IMR-90 (cell line): ENCODE measurements around the gene C10orf62. TPM values are rescaled to one million over a fixed set of nuclear protein-coding genes. Genes with fewer than 3 reads are reported as not detected.

Experiments used
- ATAC-seq: fragments of 200-7000 bp; cut with Tn5 transposase; 2 replicates; pipeline ENCODE4 v1.9.1; 2020; ENCODE audit warnings: low read depth, mild to moderate bottlenecking, moderate library complexity
- BruUV-seq: library from RNA; stranded (reverse); fragments of 400-500 nt; replicated peaks from 2 replicates; lab custom pipeline; 2021; lab: Mats Ljungman, UMichigan
- CTCF ChIA-PET: fragments of 300-600 bp; formaldehyde crosslinking; extraction: SDS; loops from one replicate; lab custom pipeline; 2021; ENCODE audit warnings: antibody characterized with exemption; lab: Yijun Ruan, JAX
- POLR2A ChIA-PET: fragments of 300-600 bp; sonication (Branson Sonifier 250); formaldehyde crosslinking; loops from one replicate; lab custom pipeline; 2022; ENCODE audit warnings: antibody characterized with exemption; ENCODE audit not compliant: unreplicated experiment; lab: Charles Lee
- DNase-seq: peaks from one replicate; pipeline ENCODE4 v3.0.0; 2013
- H2AFZ ChIP-seq: replicated peaks from 2 replicates; pipeline ENCODE3; 2013; ENCODE audit warnings: low read length, mild to moderate bottlenecking; ENCODE audit not compliant: poor library complexity
- H2AK5ac ChIP-seq: 2 replicates; pipeline ENCODE4 v1.6.1; 2013; ENCODE audit warnings: low read depth, low read length, inconsistent platforms
- H2AK9ac ChIP-seq: replicated peaks from 2 replicates; pipeline ENCODE3; 2013; ENCODE audit warnings: mild to moderate bottlenecking, low read depth, low read length, moderate library complexity; ENCODE audit not compliant: poor library complexity
- H2BK120ac ChIP-seq: 2 replicates; pipeline ENCODE4 v1.6.1; 2013; ENCODE audit warnings: low read depth, low read length, inconsistent platforms
- H2BK15ac ChIP-seq: 3 replicates; pipeline ENCODE4 v1.6.1; 2013; ENCODE audit warnings: low read depth, low read length, inconsistent platforms
- H2BK20ac ChIP-seq: 2 replicates; pipeline ENCODE4 v1.6.1; 2013; ENCODE audit warnings: low read depth, mild to moderate bottlenecking, inconsistent platforms, low read length, moderate library complexity
- H2BK5ac ChIP-seq: 2 replicates; pipeline ENCODE4 v1.6.1; 2013; ENCODE audit warnings: mild to moderate bottlenecking, low read depth, low read length, inconsistent platforms; ENCODE audit not compliant: poor library complexity, severe bottlenecking
- H3K14ac ChIP-seq: replicated peaks from 2 replicates; pipeline ENCODE4 v1.6.1; 2013; ENCODE audit warnings: low read depth, low read length, inconsistent platforms
- H3K18ac ChIP-seq: 2 replicates; pipeline ENCODE4 v1.6.1; 2013; ENCODE audit warnings: low read depth, low read length, control low read depth
- H3K23ac ChIP-seq: 2 replicates; pipeline ENCODE4 v1.6.1; 2013; ENCODE audit warnings: low read depth, low read length, inconsistent platforms
- H3K27ac ChIP-seq: 2 replicates; pipeline ENCODE4 v1.5.1; 2013; ENCODE audit warnings: mild to moderate bottlenecking, control low read depth, low read length; ENCODE audit not compliant: insufficient read depth
- H3K27me3 ChIP-seq: 2 replicates; pipeline ENCODE4 v1.6.1; 2013; ENCODE audit warnings: low read length; ENCODE audit not compliant: control insufficient read depth, insufficient read depth
- H3K36me3 ChIP-seq: 2 replicates; pipeline ENCODE4 v1.6.1; 2013; ENCODE audit warnings: low read length, mixed read lengths; ENCODE audit not compliant: control insufficient read depth, insufficient read depth
- H3K4ac ChIP-seq: 2 replicates; pipeline ENCODE4 v1.6.1; 2013; ENCODE audit warnings: low read depth, low read length, inconsistent platforms
- H3K4me1 ChIP-seq: 2 replicates; pipeline ENCODE4 v1.6.1; 2013; ENCODE audit warnings: low read length, mixed read lengths; ENCODE audit not compliant: control insufficient read depth, insufficient read depth
- H3K4me2 ChIP-seq: 2 replicates; pipeline ENCODE4 v1.6.1; 2013; ENCODE audit warnings: low read depth, mild to moderate bottlenecking, control low read depth, low read length, moderate library complexity
- H3K4me3 ChIP-seq: 2 replicates; pipeline ENCODE4 v1.5.1; 2013; ENCODE audit warnings: low read depth, mild to moderate bottlenecking, control low read depth, low read length, moderate library complexity; ENCODE audit not compliant: insufficient read depth
- H3K56ac ChIP-seq: 2 replicates; pipeline ENCODE4 v1.6.1; 2013; ENCODE audit warnings: low read length, inconsistent platforms; ENCODE audit not compliant: insufficient read depth; ENCODE audit errors: extremely low read depth
- H3K79me1 ChIP-seq, 2 experiments: 2 replicates each; pipeline ENCODE4 v1.6.1; 2013; ENCODE audit warnings: low read length in 2 of 2, inconsistent platforms in 1 of 2, low read depth in 1 of 2
- H3K9ac ChIP-seq: 2 replicates; pipeline ENCODE4 v1.6.1; 2013; ENCODE audit warnings: low read depth, low read length, control low read depth
- H3K9me1 ChIP-seq: 2 replicates; pipeline ENCODE4 v1.6.1; 2013; ENCODE audit warnings: low read length, inconsistent platforms; ENCODE audit not compliant: insufficient read depth
- H3K9me3 ChIP-seq: 2 replicates; pipeline ENCODE4 v1.6.1; 2013; ENCODE audit warnings: low read length; ENCODE audit not compliant: control insufficient read depth, insufficient read depth
- H4K20me1 ChIP-seq: 2 replicates; pipeline ENCODE4 v1.6.1; 2013; ENCODE audit warnings: low read length, inconsistent platforms; ENCODE audit not compliant: insufficient read depth
- H4K5ac ChIP-seq: 2 replicates; pipeline ENCODE4 v1.6.1; 2013; ENCODE audit warnings: mild to moderate bottlenecking, low read depth, low read length, control low read depth
- H4K8ac ChIP-seq, 2 experiments: 2 replicates each; pipeline ENCODE4 v1.6.1; 2013; ENCODE audit warnings: low read depth in 2 of 2, low read length in 2 of 2, control low read depth in 1 of 2, inconsistent platforms in 1 of 2
- H4K91ac ChIP-seq: 2 replicates; pipeline ENCODE4 v1.6.1; 2013; ENCODE audit warnings: low read depth, low read length, inconsistent platforms; ENCODE audit not compliant: insufficient read depth
- BHLHE40 ChIP-seq: fragments of 150-350 bp; IDR thresholded peaks from 2 replicates; pipeline ENCODE4 v1.6.1; 2016; ENCODE audit warnings: mild to moderate bottlenecking, low read depth, low read length
- CEBPB ChIP-seq: IDR thresholded peaks from 2 replicates; pipeline ENCODE4 v1.6.1; 2012; ENCODE audit warnings: low read depth, low read length, improper control_type of control experiment
- CHD1 ChIP-seq: IDR thresholded peaks from 2 replicates; pipeline ENCODE4 v1.6.1; 2012; ENCODE audit warnings: low read depth, low read length, improper control_type of control experiment
- CTCF ChIP-seq: conservative IDR thresholded peaks from 2 replicates; pipeline ENCODE4 v1.5.1; 2012; ENCODE audit warnings: mild to moderate bottlenecking, low read depth, low read length, improper control_type of control experiment
- ELK1 ChIP-seq: fragments of 150-350 bp; IDR thresholded peaks from 2 replicates; pipeline ENCODE4 v1.6.1; 2016; ENCODE audit warnings: low read depth, mild to moderate bottlenecking, low read length, moderate library complexity, borderline replicate concordance
- FOS ChIP-seq: fragments of 150-350 bp; IDR thresholded peaks from 2 replicates; pipeline ENCODE4 v1.6.1; 2016; ENCODE audit warnings: low read depth, low read length
- MAFK ChIP-seq: IDR thresholded peaks from 2 replicates; pipeline ENCODE4 v1.6.1; 2012; ENCODE audit warnings: low read depth, low read length, improper control_type of control experiment
- MAZ ChIP-seq: IDR thresholded peaks from 2 replicates; pipeline ENCODE4 v1.6.1; 2012; ENCODE audit warnings: low read depth, mild to moderate bottlenecking, low read length, improper control_type of control experiment, moderate library complexity, borderline replicate concordance
- MXI1 ChIP-seq: IDR thresholded peaks from 2 replicates; pipeline ENCODE4 v1.6.1; 2012; ENCODE audit warnings: low read depth, mild to moderate bottlenecking, low read length, moderate library complexity, borderline replicate concordance
- NFE2L2 ChIP-seq: fragments of 150-350 bp; IDR thresholded peaks from 2 replicates; pipeline ENCODE4 v1.6.1; 2016; ENCODE audit warnings: low read depth, mild to moderate bottlenecking, low read length
- POLR2A ChIP-seq: IDR thresholded peaks from 2 replicates; pipeline ENCODE4 v1.6.1; 2012; ENCODE audit warnings: mild to moderate bottlenecking, low read depth, low read length
- RAD21 ChIP-seq: IDR thresholded peaks from 2 replicates; pipeline ENCODE4 v1.6.1; 2012; ENCODE audit warnings: low read length, improper control_type of control experiment
- RCOR1 ChIP-seq: IDR thresholded peaks from 2 replicates; pipeline ENCODE4 v1.6.1; 2012; ENCODE audit warnings: mild to moderate bottlenecking, low read length, improper control_type of control experiment; ENCODE audit not compliant: insufficient replicate concordance
- RFX5 ChIP-seq: IDR thresholded peaks from 2 replicates; pipeline ENCODE4 v1.8.0; 2012; ENCODE audit warnings: low read depth, mild to moderate bottlenecking, low read length, moderate library complexity
- SMC3 ChIP-seq: fragments of 150-350 bp; IDR thresholded peaks from 2 replicates; pipeline ENCODE4 v1.6.1; 2016; ENCODE audit warnings: low read depth, mild to moderate bottlenecking, antibody characterized with exemption, low read length, moderate library complexity
- USF2 ChIP-seq: fragments of 150-350 bp; IDR thresholded peaks from 2 replicates; pipeline ENCODE4 v1.6.1; 2017; ENCODE audit warnings: mild to moderate bottlenecking, antibody characterized with exemption, low read length, low read depth
- WGBS, 2 experiments: methylation state at CpG; one replicate each; pipeline versions ENCODE4 v1.1.5 to v1.1.7; 2013; ENCODE audit warnings: missing lambda C conversion rate in 2 of 2; ENCODE audit not compliant: insufficient read length in 1 of 2; ENCODE audit errors: extremely low coverage in 2 of 2; 5-methylcytosine and 5-hydroxymethylcytosine counted together
- dilution Hi-C: fragments of 300-500 bp; cut with HindIII; formaldehyde crosslinking; loops from one replicate; pipeline ENCODE4 v1.14.3; 2018; ENCODE audit warnings: low sequenced_read_pairs; ENCODE audit not compliant: unreplicated experiment
- in situ Hi-C: fragments of 300-500 bp; cut with MboI; formaldehyde crosslinking; loops from 3 replicates; pipeline ENCODE4 v1.14.3; 2019; ENCODE audit warnings: low sequenced_read_pairs, inconsistent platforms, mixed read lengths
- intact Hi-C: fragments of 100-400 bp; cut with micrococcal nuclease; formaldehyde crosslinking; loops from 2 replicates; pipeline ENCODE4 v1.10.0; 2022
- polyA plus RNA-seq, 3 experiments: library from polyadenylated mRNA; depleted of rRNA; stranded (reverse); fragments of >200 nt; gene quantifications; 2 replicates each; pipeline ENCODE4 v1.2.3, GENCODE V29; 2012; ENCODE audit warnings: low replicate concordance in 1 of 3
- total RNA-seq: library from RNA; depleted of rRNA; stranded (reverse); fragments of >200 nt; gene quantifications from 2 replicates; pipeline ENCODE4 v1.2.3, GENCODE V29; 2012

The C10orf62 gene
- total and polyA plus RNA-seq, 2 of the 4 experiments (the other 2 are of a cell fraction) = not detected

- no CpG with 5 or more reads among the region's 1 CpG for WGBS, 2 experiments
Observed at GRCh38 chr10:97635577-97635976, 46.1 kb downstream of the C10orf62 start.

More at GRCh38 chr10:97635577-97635976, 46.1 kb downstream of the C10orf62 start:
- in situ Hi-C loops (no loop called here), intact Hi-C loops (no loop called here), dilution Hi-C loops (no loop called here)
- Histone ChIP-seq H2AK5ac (no peak overlapping the region), H2BK5ac (no peak overlapping the region), H3K4ac (no peak overlapping the region), H2AFZ (no peak overlapping the region), H3K4me1 (peaks cover 9% of the 10 kb centered on the region), H3K9me3 (no peaks in the 10 kb centered on the region), H3K36me3 (no peaks in the 10 kb centered on the region), H3K23ac (no peak overlapping the region), H2BK15ac (no peak overlapping the region), H3K18ac (no peak overlapping the region), H3K56ac (no peak overlapping the region), H4K91ac (no peak overlapping the region), H3K27me3 (no peaks in the 10 kb centered on the region), H2BK20ac (no peak overlapping the region), H3K4me2 (no peak overlapping the region), H3K27ac (no peak overlapping the region), H3K9me1 (peaks cover 7% of the 10 kb centered on the region), H2AK9ac (no peak overlapping the region), H4K20me1 (no peaks in the 10 kb centered on the region), H3K14ac (no peak overlapping the region), H4K5ac (no peak overlapping the region), H2BK120ac (no peak overlapping the region), H4K8ac (no peak overlapping the region), H3K4me3 (no peak overlapping the region), H3K79me1 (peaks cover 3 to 18% of the 10 kb centered on the region in 2 experiments; a peak in 3 of 4 replicates), H3K9ac (no peak overlapping the region)
- ChIA-PET CTCF (no interaction called here), POLR2A (no interaction called here)
- BruUV-seq = no TSS peak
- TF ChIP-seq CEBPB = no peak
- no peak for TF ChIP-seq MAZ
- no peak for TF ChIP-seq BHLHE40
- TF ChIP-seq MAFK = no peak
- no peak for TF ChIP-seq RCOR1
- TF ChIP-seq CHD1 = no peak
- TF ChIP-seq CTCF = no peak
- TF ChIP-seq FOS = no peak
- no peak for TF ChIP-seq RFX5
- TF ChIP-seq NFE2L2 = no peak
- TF ChIP-seq MXI1 = no peak
- no peak for TF ChIP-seq RAD21
- TF ChIP-seq POLR2A = no peak
- no peak for TF ChIP-seq ELK1
- TF ChIP-seq USF2 = no peak
- no peak for TF ChIP-seq SMC3
- ATAC-seq (no peak), DNase-seq (no peak)
